GM21360 (cell line): ENCODE results near the gene KBTBD4.
"Not testable (repeated sequence)": the region's sequence is repeated elsewhere in the genome, so short reads cannot be mapped to it uniquely, and the experiment has no call there.

ENCODE experiments used
- ATAC-seq: cut with Tn5 transposase; IDR thresholded peaks from one replicate; pipeline ENCODE4 v1.9.1; 2021; ENCODE audit warnings: mild to moderate bottlenecking, moderate library complexity; ENCODE audit not compliant: unreplicated experiment

Gene KBTBD4

GRCh38 chr11:47564366-47564765 lies 14.4 kb downstream of the KBTBD4 start:
- not testable (repeated sequence) for ATAC-seq

GRCh38 chr11:47562393-47562792 lies 16.4 kb downstream of the KBTBD4 start:
- not testable (repeated sequence) for ATAC-seq

GRCh38 chr11:47560426-47560825 lies 18.3 kb downstream of the KBTBD4 start:
- no peak for ATAC-seq

GRCh38 chr11:47558695-47559094 lies 20.1 kb downstream of the KBTBD4 start:
- no peak for ATAC-seq

- not testable (repeated sequence) for ATAC-seq
Measured at GRCh38 chr11:47557004-47557403, 21.8 kb downstream of the KBTBD4 start.

- peak; percentile 28 for ATAC-seq
Measured at GRCh38 chr11:47553406-47553743, 25.4 kb downstream of the KBTBD4 start.

- peak; percentile 95 for ATAC-seq
Measured at GRCh38 chr11:47552566-47553405, 26.0 kb downstream of the KBTBD4 start, which contains the start of gene CELF1. CELF1 (minus strand) TSS chr11:47553132; CDS start chr11:47499523, 53,609 bp downstream.

GRCh38 chr11:47552056-47552565 lies 26.7 kb downstream of the KBTBD4 start:
- ATAC-seq: no peak

GRCh38 chr11:47551086-47551485 lies 27.7 kb downstream of the KBTBD4 start:
- ATAC-seq: no peak

- no peak for ATAC-seq
Measured at GRCh38 chr11:47550288-47551047, 28.3 kb downstream of the KBTBD4 start.

- ATAC-seq: not testable (repeated sequence)
Measured at GRCh38 chr11:47546274-47546673, 32.5 kb downstream of the KBTBD4 start.

- ATAC-seq: no peak
Measured at GRCh38 chr11:47545298-47545697, 33.5 kb downstream of the KBTBD4 start.

- ATAC-seq: no peak
Measured at GRCh38 chr11:47541070-47541469, 37.7 kb downstream of the KBTBD4 start.

GRCh38 chr11:47539681-47540039 lies 39.1 kb downstream of the KBTBD4 start:
- ATAC-seq: no peak

- ATAC-seq: no peak
Measured at GRCh38 chr11:47538741-47539565, 39.8 kb downstream of the KBTBD4 start.

GRCh38 chr11:47536915-47537314 lies 41.9 kb downstream of the KBTBD4 start:
- ATAC-seq: no peak

GRCh38 chr11:47534704-47535251 lies 44.0 kb downstream of the KBTBD4 start:
- ATAC-seq: no peak

GRCh38 chr11:47533690-47534151 lies 45.0 kb downstream of the KBTBD4 start:
- ATAC-seq: no peak

GRCh38 chr11:47532597-47533213 lies 46.1 kb downstream of the KBTBD4 start:
- ATAC-seq: no peak

GRCh38 chr11:47531666-47532065 lies 47.1 kb downstream of the KBTBD4 start:
- ATAC-seq: no peak
